Mucosa of descending colon (tissue), 3 donors: Measurements from ENCODE around the gene CASP14. TPM values are rescaled to one million over a fixed set of nuclear protein-coding genes. Genes with fewer than 3 reads are reported as not detected.
"Not testable (repeated sequence)": the region's sequence is repeated elsewhere in the genome, so short reads cannot be mapped to it uniquely, and the experiment has no call there.

Source experiments
- ATAC-seq: fragments of 200-7000 bp; cut with Tn5 transposase; one replicate; pipeline ENCODE4 v1.9.1; 2020; ENCODE audit warnings: mild to moderate bottlenecking, moderate library complexity
- DNase-seq, 3 donors: peaks; one replicate each; pipeline ENCODE4 v3.0.0-alpha.2; 2020
- H3K36me3 ChIP-seq: fragments of 200-600 bp; one replicate; pipeline ENCODE4 v1.8.0; 2021; ENCODE audit warnings: low read depth, mild to moderate bottlenecking
- H3K4me1 ChIP-seq: fragments of 200-600 bp; one replicate; pipeline ENCODE4 v1.8.0; 2021; ENCODE audit warnings: low read depth, mild to moderate bottlenecking
- H3K4me3 ChIP-seq: fragments of 200-600 bp; one replicate; pipeline ENCODE4 v1.8.0; 2021; ENCODE audit warnings: mild to moderate bottlenecking
- H3K9me3 ChIP-seq: fragments of 200-600 bp; one replicate; pipeline ENCODE4 v1.8.0; 2021; ENCODE audit warnings: mild to moderate bottlenecking
- intact Hi-C, 2 donors: fragments of 100-400 bp; cut with DNase I in 1 of 2; cut with micrococcal nuclease in 1 of 2; formaldehyde crosslinking; loops; one replicate each; pipeline versions ENCODE4 v1.11.0 to v1.11.1; 2022; cut with DNase I, micrococcal nuclease
- long read RNA-seq, 2 donors: library from polyadenylated mRNA; unstranded; transcript quantifications; one replicate each; pipeline ENCODE4 v2.0.0, GENCODE V29; 2019 to 2021
- total RNA-seq, 3 donors: library from RNA; stranded (reverse); fragmentation: NEBNext Ultra II Directional in 2 of 3; extraction: Animal tissue kit (Norgen Biotek cat#: 25700) in 2 of 3; gene quantifications; one replicate each; pipeline versions ENCODE4 v1.2.1 to v1.2.4, GENCODE V29; 2021 to 2023
- TF ChIP-seq, protein P1 (sequence below): fragments of 200-600 bp; IDR thresholded peaks from one replicate; pipeline ENCODE4 v1.8.0; 2022; ENCODE audit warnings: antibody characterized with exemption, mild to moderate bottlenecking
- donor health status: DM: no; HTN: no; CAD: no; lungs with moderate emphysema.
- donor health status: DM: no; HTN: no; CAD: no.
- donor health status: DM: no; HTN: yes; CAD: no.

The CASP14 gene, protein sequence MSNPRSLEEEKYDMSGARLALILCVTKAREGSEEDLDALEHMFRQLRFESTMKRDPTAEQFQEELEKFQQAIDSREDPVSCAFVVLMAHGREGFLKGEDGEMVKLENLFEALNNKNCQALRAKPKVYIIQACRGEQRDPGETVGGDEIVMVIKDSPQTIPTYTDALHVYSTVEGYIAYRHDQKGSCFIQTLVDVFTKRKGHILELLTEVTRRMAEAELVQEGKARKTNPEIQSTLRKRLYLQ
- total RNA-seq = not detected
- long read RNA-seq, donor 1 = 0 reads
- long read RNA-seq, donor 2 = 0 reads

DNA sequence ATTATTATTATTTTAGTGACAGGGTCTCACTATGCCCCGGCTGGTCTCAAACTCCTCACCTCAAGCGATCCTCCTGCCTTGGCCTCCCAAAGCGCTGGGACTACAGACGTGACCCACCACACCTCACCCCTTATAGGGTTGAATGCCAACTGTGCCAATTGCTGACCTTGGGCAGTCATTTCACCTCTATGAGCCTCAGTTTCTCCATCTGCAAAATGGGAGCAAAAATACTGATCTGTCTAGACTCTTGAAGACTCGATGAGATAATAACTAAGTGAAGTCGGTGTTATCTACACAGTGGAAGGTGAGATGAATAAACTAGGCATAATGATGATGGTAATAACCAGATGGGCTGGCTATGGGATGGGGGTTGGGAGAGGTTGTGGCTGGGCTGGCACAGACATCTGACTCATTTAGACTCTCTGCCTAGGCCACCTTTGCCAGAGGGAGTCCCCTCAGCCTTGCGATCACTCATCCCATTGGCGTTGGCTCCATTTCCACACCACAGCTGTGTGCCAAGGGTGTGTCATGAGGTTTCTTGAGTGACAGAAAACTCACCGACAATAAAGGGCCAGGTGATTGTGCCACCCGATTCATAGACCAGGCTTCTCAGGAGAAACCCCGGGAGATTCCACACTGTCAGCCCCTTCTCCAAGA lies at the start of gene CASP14:
Gene CASP14 (plus strand): TSS at position 596 of the 657 bp plus-strand sequence. CDS start 2,772 bp downstream, outside the sequence.
- Histone ChIP-seq H3K9me3 (no peaks in the 10 kb centered on the region), H3K4me3 (no peak within 1 kb of the TSS), H3K4me1 (no peaks in the 10 kb centered on the region), H3K36me3 (no peaks in the 10 kb centered on the region)
- intact Hi-C loops = no loop called here
- ATAC-seq = no peak
- DNase-seq = no peak
- TF ChIP-seq, protein P1, sequence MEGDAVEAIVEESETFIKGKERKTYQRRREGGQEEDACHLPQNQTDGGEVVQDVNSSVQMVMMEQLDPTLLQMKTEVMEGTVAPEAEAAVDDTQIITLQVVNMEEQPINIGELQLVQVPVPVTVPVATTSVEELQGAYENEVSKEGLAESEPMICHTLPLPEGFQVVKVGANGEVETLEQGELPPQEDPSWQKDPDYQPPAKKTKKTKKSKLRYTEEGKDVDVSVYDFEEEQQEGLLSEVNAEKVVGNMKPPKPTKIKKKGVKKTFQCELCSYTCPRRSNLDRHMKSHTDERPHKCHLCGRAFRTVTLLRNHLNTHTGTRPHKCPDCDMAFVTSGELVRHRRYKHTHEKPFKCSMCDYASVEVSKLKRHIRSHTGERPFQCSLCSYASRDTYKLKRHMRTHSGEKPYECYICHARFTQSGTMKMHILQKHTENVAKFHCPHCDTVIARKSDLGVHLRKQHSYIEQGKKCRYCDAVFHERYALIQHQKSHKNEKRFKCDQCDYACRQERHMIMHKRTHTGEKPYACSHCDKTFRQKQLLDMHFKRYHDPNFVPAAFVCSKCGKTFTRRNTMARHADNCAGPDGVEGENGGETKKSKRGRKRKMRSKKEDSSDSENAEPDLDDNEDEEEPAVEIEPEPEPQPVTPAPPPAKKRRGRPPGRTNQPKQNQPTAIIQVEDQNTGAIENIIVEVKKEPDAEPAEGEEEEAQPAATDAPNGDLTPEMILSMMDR = no peak

DNA sequence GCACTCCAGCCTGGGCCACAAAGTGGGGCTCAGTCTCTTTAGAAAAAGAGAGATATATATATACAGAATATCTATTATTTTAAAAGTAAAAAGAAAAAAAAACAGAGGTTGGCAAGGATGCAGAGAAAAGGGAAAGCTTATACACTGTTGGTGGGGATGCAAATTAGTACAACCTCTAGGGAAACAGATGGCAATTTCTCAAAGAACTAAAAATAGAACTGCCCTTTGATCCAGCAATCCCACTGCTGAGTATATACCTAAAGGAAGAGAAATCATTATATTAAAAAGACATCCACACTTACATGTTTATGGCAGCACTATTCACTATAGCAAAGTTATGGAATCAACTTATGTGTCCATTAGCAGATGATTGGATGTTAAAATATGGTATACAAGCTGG lies 41.0 kb upstream of the CASP14 start:
- DNase-seq (no peak), ATAC-seq (no peak)
- Histone ChIP-seq H3K36me3 (no peaks in the 10 kb centered on the region), H3K4me1 (no peaks in the 10 kb centered on the region), H3K4me3 (no peak overlapping the region), H3K9me3 (no peaks in the 10 kb centered on the region)
- TF ChIP-seq, protein P1 = no peak
- intact Hi-C loops = no loop called here

DNA sequence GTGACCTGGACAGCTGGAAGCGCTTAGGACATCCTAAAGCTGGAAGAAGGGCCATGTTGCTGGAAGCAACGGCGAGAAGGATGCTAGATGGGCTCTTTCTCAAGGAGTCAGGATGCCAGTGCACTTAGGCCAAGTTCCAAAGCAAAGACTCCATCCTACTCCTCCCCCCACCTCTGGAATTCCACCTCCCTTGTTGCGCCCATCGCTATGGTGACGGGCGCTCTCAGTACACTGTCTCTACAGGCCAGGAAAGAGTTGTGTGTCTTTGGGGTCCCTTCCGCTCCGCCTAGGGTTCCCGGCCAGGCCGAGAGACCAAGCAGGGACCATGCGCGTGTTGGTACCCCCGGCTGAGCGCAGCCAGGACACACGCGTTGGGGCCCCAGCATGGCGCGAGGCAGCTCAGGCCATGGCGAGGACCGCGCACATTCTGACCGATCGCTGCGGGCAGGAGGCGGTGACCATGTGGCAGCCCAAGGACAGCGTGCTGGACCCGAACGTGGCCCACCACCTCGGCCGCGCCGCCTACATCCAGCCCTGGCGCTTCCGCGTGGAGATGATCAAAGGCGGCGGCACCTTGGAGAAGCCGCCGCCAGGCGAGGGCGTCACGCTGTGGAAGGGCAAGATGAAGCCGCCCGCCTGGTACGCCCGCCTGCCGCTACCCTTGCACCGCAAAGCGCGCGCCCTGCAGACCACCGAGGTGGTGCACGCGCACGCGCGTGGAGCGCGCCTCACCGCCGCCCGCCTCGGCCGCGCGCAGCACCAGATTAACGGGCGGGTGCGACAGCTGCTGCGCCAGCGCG lies 38.6 kb upstream of the CASP14 start:
- DNase-seq = no peak
- intact Hi-C loops = no loop called here
- TF ChIP-seq, protein P1 = no peak

GRCh38 chr19:15014579-15014978 lies 34.7 kb upstream of the CASP14 start:
- intact Hi-C loops = no loop called here
- Histone ChIP-seq H3K4me3 (no peak overlapping the region), H3K9me3 (no peaks in the 10 kb centered on the region), H3K36me3 (no peaks in the 10 kb centered on the region), H3K4me1 (no peaks in the 10 kb centered on the region)
- TF ChIP-seq, protein P1 = no peak
- ATAC-seq = no peak
- DNase-seq = no peak

More for the DNA sequence above, 38.6 kb upstream of the CASP14 start:
- H3K4me3 ChIP-seq = no peak overlapping the region
- H3K36me3 ChIP-seq = no peaks in the 10 kb centered on the region
- no peaks in the 10 kb centered on the region for H3K9me3 ChIP-seq
- no peaks in the 10 kb centered on the region for H3K4me1 ChIP-seq
- ATAC-seq = no peak

GRCh38 chr19:15015946-15016542 lies 33.2 kb upstream of the CASP14 start:
- ATAC-seq (no peak), DNase-seq (peak in 1 of 3 donors; percentile 20)
- H3K4me3 ChIP-seq = no peak overlapping the region
- TF ChIP-seq, protein P1 = no peak
- H3K9me3 ChIP-seq = no peaks in the 10 kb centered on the region
- H3K36me3 ChIP-seq = no peaks in the 10 kb centered on the region
- intact Hi-C loops = no loop called here
- H3K4me1 ChIP-seq = no peaks in the 10 kb centered on the region

DNA sequence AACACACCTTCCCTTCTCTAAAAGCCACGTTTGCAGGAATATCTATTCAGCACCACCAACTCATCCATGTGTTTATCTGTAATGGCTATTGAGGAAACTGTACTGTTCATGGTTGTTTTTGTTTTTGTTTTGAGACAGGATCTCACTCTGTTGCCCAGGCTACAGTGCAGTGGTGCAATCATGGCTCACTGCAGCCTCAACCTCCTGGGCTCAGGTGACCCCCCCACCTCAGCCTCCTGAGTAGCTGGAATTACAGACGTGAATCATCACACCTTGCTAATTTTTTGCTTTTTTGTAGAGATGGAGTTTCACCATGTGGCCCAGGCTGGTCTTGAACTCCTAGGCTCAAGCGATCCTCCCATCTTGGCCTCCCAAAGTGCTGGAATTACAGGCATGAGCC lies 30.4 kb upstream of the CASP14 start:
- DNase-seq, H3K4me3 ChIP-seq, H3K9me3 ChIP-seq, ATAC-seq, H3K36me3 ChIP-seq, H3K4me1 ChIP-seq, intact Hi-C loops: not testable (repeated sequence)
